ENCODE measurements around the gene HCN1.

HCN1 gene

DNA sequence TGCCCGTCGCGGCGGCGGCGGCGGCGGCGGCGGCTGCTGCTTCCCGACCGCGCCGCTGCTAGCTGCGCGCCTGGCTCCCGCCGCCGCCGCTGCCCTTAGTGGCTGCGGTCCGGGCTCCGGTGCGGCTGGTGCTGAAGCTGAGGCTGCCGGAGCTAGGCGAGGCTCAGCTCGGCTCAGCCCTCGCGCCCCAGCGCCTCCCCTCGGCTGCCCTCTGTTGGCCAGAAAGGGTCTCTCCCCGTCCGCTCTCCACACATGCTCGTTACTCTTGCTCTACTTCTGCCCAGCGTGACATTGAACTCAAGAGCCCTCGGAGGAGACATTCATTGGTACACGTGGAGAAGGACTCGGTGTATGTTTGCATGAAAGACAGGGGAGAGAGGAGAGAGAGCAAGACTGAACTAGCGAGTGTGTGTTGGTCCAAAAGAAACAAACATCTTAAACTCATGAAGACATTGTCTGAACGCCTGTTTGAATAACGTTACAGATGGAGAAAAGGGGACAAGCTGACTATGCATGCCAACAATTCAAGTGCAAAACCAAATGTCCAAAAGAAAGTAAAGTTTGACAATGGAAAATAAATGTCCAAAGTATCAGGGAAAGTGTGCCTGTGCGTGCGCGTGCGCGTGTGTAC is at the start of gene HCN1:
Gene HCN1 (minus strand): TSS at position 175 of the 631 bp plus-strand sequence.
- peak; percentile 78 for DNase-seq (ENCODE audit: low spot score)

GRCh38 chr5:45741110-45741509 is 44.9 kb upstream of the HCN1 start:
- no peak for DNase-seq (ENCODE audit: low spot score)

DNA sequence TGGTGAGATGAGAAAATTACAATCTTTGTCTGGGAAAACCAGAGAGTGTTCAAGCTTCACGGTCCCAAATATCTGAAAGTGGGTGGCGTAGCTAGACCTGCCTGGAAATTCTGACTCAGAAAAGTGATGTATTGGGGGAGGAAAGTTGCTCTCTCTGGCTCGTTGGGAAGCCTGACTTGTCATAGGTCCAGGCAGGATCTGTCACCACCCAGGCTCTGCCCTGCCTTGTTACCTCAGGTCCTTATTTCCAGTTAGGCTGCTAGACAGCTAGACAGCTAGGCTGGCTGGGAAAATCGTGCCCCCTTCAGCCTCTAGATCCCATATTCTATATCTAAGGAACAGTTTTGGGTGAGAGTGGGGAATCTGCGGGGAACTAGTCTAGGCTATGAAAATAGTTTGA is 41.0 kb upstream of the HCN1 start:
- no peak for DNase-seq (ENCODE audit: low spot score)

DNA sequence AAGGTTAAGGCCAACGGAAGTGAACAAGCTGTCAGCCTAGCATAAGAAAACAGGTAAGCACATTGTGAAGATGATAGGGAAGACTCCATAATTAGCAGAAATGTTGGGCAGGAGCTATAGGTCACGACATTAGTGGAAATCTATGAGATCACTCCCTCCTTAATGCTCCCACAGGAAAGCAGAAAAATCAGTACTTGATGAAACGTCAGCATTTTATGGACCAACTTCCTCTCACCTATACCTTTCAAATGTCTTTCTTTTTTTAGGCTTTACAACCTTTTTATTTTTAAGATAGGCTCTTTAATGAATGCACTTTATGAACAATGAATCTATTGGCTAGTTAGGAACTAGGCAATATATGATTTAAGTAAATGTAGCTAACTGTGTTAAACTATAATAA is 29.4 kb upstream of the HCN1 start:
- DNase-seq (ENCODE audit: low spot score), result no peak

- DNase-seq (ENCODE audit: low spot score), result no peak
Observed at GRCh38 chr5:45697201-45697600, 1.0 kb upstream of the HCN1 start.

GRCh38 chr5:45695804-45696156 is 400 bp downstream of the HCN1 start:
- no peak for DNase-seq (ENCODE audit: low spot score)

DNA sequence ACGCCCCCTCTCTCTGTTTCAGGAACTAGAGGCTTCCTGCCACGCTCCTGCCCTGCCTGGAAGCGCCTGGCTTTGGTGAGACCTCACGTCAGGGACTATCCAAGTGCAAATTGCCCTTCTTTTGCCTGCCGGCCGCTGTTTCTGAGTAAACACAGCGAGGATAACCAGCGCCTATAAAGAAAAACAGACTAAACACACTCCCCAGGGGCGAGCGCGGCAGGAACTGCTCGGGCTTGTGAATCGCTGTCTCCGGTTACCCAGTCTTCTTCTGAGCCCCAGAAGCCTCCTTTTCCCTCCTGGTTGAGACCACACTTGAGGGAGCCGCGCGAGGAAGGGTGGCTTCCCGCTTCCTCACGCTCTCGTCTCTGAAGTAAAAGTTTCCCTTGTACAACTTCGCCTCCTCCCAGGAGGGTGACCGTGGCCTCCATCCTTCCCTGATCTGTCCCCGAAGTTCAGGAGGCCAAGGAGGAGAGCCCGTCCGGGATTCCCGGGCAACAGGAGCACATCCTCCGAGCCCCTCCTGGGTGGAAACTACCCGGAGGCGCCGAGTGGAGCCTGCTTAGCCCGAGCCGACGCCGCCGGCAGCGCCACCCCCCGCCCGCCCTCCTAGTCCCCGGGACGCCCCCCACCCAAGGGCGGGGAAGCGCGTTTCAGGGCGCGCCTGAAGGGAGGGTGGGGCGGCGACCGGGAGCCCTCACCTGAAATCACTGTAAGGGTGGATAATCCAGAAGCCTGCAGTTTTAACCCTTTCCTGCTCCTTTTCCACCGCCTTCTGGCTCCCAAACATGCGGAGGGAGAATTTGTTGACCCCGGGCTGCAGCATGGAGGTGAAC is 993 bp downstream of the HCN1 start:
- peak; percentile 23 for DNase-seq (ENCODE audit: low spot score)

DNA sequence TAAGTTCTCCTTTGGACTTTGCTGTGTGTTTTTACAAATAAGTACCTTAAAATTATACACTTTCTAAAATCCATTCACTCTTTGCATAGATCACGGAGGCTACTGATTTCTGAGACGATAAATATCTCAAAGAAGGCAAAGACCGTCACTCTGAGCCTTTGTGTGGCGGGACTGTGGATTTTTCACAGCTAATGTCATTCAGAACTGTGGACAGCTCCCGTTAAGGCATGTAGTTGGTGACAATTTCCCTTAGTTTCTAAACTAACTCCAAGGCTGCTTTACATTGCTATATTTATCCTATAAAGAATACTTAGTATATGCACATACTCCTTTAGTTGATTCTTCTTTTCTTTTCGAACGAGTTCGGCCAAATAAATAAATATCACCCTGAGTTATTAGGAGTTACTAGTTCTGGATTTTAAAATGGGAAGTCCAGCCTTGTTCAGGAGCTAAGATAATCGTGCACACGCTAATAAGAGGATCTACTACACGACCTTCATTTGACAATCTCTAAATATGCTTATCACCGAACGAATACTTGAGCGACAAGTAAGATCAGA is 1.8 kb downstream of the HCN1 start:
- DNase-seq (ENCODE audit: low spot score), result no peak

- DNase-seq (ENCODE audit: low spot score), result no peak
Observed at GRCh38 chr5:45692481-45692880, 3.7 kb downstream of the HCN1 start.

- DNase-seq (ENCODE audit: low spot score), result no peak
Observed at GRCh38 chr5:45691656-45692055, 4.5 kb downstream of the HCN1 start.

- DNase-seq (ENCODE audit: low spot score), result no peak
Observed at GRCh38 chr5:45687701-45688100, 8.5 kb downstream of the HCN1 start.

DNA sequence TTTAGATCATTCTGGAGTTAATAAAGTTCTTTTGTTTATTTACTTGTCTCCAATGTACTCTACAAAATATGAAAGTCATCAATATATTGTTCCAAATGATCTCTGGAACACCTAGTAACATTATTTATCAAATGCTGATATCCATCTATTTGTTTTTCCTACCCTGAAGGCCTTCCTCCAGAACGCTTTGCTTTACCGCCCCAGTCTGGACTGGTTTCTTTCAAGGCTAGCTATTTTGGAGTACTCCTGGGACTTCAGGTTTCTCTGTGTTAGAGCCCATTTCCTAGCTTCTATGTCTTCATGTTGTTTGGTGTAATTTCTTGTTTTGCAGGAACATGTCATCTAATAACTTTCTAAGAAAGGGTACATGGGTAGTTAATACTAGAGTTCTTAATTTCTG is 9.6 kb downstream of the HCN1 start:
- DNase-seq (ENCODE audit: low spot score), result no peak

DNA sequence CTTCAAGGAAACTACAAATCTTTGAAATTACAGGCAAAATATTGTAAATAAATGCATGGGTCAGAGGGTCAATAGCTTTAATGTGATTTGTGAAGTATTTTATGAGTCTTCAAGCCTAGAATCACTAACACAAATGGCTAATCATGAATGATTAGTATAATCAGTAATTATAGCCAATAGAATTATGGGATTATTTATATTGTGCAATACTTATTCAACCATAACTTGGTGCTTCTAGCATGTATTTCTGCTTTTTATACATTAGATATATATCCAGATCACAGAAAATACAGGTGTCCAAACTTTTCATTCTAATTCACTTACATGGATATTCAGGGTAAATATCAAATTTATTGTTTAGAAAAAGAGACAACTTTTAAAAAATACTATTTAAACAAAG is 12.1 kb downstream of the HCN1 start:
- DNase-seq (ENCODE audit: low spot score), result no peak

- no peak for DNase-seq (ENCODE audit: low spot score)
Observed at GRCh38 chr5:45680950-45681349, 15.2 kb downstream of the HCN1 start.

GRCh38 chr5:45677524-45677923 is 18.7 kb downstream of the HCN1 start:
- no peak for DNase-seq (ENCODE audit: low spot score)

- DNase-seq (ENCODE audit: low spot score), result no peak
Observed at GRCh38 chr5:45672271-45672670, 23.9 kb downstream of the HCN1 start.

GRCh38 chr5:45648744-45649143 is 47.4 kb downstream of the HCN1 start:
- DNase-seq (ENCODE audit: low spot score), result no peak

- DNase-seq (ENCODE audit: low spot score), result no peak
Observed at GRCh38 chr5:45643056-45643455, 53.1 kb downstream of the HCN1 start.

- no peak for DNase-seq (ENCODE audit: low spot score)
Observed at GRCh38 chr5:45642370-45642769, 53.8 kb downstream of the HCN1 start.

DNA sequence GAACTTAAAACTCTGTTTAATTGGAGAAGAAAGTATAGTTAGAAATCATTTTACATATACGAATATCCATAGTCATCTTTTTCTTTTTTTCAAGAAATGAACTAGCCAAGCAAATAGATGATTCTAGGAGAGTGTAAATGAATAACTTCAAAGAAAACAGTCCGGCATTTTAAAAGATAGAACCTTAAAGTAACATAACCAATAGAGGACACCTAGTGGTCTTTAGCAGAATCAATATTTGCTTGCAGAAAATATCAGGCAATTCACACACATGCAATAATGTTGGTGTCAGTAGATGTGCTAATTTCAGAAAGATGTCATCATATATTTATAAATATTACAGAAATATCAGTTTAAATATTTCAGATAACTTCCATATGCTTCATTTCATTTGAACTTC is 57.1 kb downstream of the HCN1 start:
- no peak for DNase-seq (ENCODE audit: low spot score)

GRCh38 chr5:45627076-45627656 is 69.0 kb downstream of the HCN1 start:
- DNase-seq (ENCODE audit: low spot score), result no peak

DNA sequence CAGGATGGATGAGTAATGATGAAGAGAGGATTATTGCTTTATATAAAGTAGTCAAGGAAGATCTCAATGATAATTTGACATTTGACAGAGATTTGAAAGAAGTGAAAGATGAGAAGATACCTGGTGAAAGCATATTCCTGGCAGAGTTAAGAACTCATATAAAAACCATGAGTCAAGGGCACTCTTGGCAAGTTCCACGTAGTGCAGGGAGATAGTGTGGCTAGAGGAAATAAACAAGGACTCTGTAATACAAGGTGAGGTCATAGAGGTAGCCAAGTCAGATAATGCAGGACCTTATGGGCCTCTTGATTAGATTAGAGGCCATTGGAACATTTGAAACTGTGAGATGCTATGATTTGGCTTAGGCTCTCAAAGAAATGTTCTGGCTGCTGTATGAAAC is 72.3 kb downstream of the HCN1 start:
- no peak for DNase-seq (ENCODE audit: low spot score)

GRCh38 chr5:45622365-45622764 is 73.8 kb downstream of the HCN1 start:
- no peak for DNase-seq (ENCODE audit: low spot score)

Data from putamen (tissue), 1 donor.